ENCODE results near the gene PHF21B.
"Not testable (repeated sequence)": the region's sequence is repeated elsewhere in the genome, so short reads cannot be mapped to it uniquely, and the experiment has no call there.

The PHF21B gene

DNA sequence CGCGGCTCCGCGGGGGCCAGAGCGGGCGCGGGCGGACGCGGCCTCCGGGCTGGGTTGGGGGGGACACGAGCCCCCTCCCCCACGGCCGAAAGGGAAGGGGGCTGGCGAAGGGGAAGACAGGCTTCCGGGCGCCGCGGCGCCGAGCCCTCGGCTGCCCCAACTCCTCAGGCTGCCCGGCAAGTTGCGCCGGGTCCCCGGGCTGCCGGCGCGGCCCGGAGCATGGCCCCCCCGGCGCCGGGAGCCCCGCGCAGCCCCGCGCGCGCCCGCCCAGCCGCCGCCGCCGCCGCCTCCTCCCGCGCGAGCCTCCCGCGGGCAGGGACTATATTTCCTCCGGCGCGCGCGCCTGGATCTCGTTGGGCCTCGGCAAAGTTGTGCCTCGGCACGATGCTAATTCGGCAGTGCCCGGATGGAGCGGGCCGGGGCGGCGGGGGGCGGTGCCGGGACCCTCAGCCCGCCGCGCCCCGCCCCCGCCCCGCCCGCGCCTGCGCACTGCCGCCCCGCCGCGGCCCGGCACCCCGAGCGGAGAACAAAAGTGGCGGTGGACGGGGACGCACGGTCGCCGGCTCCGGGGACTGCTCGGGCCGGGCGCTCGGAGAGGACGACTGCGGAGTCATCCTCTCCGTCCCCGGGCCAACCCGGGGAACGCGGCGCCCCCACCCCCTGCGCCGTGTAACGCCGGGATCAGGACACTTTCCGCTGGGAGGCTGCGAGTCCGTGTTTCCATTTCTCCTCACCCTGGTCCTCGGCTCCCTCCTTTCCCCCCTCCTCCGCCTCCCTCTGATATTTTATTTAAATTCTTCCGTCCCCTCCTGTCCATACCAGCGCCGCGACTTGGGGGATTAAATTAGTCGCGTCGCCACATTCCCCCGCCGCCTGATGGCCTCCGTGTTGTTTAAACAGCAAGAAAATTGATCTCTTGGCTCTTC is at the start of gene PHF21B:
PHF21B (minus strand) TSS at position 400 of the 926 bp plus-strand sequence. CDS start 456 bp downstream, outside the sequence.
- peak; percentile 1 for DNase-seq (ENCODE audit: low read depth)

DNA sequence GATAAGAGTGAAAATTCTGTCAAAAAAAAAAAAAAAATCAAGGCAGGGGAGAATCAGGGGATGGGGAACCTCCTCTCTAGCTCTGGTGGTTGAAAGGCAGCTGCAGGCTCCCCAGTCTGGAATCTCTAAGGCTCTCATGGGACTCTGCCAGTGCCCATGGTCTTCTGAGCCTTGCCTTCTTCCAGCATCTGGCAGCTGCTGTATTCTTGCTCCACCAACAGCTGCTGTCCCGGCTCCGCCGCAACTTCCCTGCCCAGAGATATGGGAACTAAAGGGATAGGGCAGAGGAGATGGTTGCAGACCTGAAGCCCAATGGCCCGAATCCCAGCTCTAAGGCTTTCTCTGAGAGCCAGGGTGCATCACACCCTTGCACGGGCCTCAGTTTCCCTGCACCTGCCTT is 49.5 kb upstream of the PHF21B start:
- no peak for DNase-seq (ENCODE audit: low read depth)

DNA sequence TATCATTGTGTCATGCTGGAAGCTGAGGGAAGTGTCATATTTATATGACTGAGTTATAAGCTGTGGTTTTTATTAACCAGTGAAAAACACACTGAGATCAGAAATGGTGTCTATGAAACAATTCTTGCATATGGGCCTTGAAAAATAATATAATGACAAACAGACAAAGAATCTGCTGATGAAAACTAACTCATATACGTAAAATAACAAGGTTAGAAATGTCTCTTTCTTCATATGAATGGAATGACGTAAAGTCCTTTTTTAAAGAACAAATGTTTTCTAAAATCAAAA is 48.8 kb upstream of the PHF21B start:
- DNase-seq (ENCODE audit: low read depth), result no peak

DNA sequence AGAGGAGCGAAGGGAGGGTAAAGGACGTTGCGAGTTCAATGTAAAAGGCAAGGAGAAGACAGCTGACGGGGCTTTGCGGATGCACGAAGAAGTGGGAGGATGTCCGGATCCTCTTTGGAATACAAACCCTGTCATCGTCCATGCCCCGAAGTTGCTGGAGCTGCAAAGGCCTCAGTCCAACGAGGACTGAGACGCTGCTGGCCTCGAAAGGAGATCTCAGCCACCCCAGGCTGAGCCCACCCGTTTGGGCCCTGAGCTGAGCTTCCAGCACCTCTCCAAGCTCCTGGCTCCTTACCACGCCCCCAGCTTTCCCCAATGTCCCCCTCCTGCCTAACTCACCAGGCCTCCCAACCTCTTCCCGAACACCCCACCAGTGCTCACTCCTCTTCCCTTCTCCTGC is 46.1 kb upstream of the PHF21B start:
- DNase-seq (ENCODE audit: low read depth), result no peak

DNA sequence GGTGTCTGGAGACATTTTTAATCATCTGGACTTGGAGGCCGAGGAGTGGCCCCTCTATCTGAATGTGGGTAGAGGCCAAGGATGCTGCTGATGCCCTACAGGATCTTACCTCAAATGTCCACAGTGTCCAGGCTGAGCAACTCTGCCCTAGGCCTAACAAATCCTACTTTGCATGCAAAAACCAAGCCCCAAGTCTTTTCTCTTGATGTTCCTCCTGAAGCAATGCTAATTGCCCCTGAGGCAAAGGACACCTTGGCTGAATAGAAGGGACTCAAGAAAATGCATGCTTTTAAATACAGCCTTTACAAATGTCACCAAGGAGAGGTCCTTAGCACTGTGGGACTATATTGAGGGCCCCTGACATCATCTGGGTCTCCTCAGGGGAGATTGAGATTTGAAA is 43.8 kb upstream of the PHF21B start:
- DNase-seq (ENCODE audit: low read depth), result no peak

DNA sequence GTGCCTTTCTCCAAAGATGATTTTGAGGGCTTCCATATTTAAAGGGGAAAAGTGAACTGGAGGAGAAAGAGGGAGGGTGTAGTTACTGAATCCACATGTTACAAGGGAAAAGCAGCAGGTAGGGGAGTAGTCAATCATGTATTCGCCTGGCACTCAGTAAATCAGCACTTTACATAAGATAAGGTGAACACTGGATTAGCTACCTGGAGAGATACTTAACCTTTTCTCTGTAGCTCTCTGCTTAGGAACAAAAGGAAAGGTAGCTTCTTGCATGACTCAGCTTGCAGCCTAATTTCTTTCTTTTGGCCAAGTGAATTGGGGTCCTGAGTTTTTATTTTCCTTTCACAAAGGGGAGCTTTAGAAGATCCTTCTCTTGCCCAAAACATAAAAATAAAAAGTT is 43.3 kb upstream of the PHF21B start:
- no peak for DNase-seq (ENCODE audit: low read depth)

DNA sequence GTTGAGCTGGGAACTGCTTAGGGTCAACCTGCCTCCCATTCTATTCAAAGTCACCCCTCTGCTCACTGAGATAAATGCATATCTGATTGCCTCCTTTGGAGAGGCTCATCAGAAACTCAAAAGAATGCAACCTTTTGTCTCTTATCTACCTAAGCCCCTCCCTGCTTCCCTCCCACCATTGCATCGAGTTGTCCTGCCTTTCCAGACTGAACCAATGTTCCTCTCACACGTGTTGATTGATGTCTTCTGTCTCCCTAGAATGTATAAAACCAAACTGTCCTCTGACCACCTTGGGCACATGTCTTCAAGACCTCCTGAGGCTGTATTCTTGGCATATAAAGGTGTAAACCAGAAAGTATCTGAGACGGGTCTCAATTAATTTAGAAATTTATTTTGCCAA is 42.9 kb upstream of the PHF21B start:
- not testable (repeated sequence) for DNase-seq (ENCODE audit: low read depth)

DNA sequence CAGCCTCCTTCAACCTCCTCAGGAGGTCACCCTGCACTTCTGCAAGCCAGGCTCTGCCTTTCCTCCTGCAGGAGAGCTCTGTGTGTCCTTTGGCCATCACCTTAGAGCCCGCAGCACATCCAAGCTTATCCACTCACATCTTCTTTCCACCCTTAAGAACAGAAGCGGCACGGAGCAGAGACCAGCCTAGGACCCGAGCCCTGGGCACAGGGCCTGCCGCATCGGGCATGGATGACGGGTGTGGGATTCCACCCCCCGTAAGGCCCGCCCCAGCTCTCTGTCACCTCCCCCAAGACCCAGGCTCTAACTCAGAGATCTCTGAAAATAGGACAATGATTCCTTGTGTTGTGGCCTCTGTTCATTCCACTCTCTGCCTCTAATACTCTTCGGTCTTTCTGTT is 42.1 kb upstream of the PHF21B start:
- no peak for DNase-seq (ENCODE audit: low read depth)

DNA sequence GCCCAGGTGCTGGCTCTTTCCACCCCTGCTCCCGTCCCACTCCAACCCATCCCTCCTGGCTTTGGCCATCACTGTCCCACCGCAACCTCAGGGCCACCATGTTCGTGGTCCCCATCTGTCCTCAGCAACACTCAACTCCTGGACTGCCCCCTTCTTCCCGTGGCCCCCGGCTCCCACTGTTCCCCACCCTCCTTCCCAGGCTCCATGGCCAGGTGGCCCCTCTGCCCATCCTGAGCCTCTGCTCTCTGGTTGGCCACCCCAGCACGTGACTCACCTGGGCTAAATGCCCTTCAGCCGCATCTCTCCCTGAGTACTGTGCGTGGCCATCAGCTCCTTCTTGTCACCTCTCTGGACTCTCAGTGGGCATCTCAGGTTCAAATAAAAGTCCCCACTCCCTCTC is 41.6 kb upstream of the PHF21B start:
- no peak for DNase-seq (ENCODE audit: low read depth)

DNA sequence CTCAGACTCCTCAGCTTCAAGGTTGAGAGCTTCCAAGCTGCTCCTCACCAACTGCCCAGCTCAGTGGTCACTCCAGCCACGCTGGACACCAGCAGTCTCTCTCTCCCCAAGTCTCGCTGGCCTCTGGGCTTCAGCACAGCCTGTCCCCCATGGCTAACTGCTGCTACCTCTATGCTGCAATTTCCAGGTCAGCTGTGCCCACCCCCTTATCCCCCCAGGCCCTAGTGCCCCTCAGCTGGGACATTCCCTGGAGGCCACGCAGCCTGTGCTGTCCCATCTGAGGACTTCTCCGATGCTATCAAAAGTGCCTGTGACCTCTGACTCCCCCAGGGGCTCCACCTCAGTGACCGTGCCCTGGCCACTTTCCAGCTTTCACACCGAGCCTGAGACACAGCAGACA is 37.5 kb upstream of the PHF21B start:
- DNase-seq (ENCODE audit: low read depth), result no peak

DNA sequence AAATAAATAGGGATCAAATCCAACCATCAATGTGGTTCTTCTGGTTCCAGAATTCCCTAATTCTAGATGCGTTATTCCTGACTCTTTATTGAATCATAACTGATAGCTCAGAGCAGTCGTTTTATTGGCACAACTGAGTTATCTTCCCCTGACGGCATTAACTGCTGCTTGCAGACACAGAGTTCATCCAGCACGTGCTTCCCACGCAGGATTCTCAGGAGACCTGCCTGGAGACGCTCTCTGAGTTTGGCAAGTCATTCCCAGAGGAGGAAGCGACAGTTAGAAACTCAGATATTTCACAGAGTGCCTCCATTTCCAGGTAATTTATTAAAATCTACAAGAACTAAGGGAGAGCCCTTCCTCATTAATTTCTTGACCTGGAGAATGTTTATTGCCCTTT is 35.4 kb upstream of the PHF21B start:
- DNase-seq (ENCODE audit: low read depth), result no peak

DNA sequence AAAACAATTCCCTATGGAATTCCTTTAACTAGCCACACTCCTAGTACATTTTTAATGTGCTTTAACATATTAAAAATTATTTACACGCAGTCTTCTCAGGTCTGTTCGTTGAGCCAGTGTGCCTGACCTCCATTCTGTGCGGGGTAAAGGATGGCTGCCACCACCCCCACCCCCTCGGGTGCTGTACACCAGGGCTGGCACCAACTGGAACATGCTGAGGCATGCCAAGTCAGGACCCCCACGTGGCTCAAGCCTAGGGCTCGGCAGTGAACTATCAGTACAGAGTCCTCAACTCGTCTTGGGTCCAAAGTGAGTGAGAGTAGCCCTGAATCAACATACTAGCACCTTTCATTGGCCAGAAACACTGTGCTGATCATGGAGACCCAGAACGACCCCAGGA is 32.5 kb upstream of the PHF21B start:
- DNase-seq (ENCODE audit: low read depth), result no peak

DNA sequence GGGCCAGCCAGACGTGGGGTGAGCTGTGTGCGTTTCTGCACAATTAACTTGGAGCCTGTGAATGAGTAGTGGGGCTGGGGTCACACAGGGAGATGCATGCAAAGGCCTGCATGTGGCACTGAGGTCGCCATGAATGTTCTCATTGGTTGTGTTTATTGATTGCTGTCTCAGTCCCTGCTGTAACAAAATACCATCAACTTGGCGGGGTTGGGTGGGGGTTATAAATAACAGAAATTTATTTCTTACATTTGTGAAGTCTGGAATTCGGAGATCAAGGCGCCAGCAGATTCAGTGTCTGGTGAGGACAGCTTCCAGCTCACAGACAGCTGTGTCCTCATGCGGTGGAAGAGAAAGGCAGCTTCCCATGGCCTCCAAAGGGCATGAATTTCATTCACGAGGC is 29.3 kb upstream of the PHF21B start:
- no peak for DNase-seq (ENCODE audit: low read depth)

DNA sequence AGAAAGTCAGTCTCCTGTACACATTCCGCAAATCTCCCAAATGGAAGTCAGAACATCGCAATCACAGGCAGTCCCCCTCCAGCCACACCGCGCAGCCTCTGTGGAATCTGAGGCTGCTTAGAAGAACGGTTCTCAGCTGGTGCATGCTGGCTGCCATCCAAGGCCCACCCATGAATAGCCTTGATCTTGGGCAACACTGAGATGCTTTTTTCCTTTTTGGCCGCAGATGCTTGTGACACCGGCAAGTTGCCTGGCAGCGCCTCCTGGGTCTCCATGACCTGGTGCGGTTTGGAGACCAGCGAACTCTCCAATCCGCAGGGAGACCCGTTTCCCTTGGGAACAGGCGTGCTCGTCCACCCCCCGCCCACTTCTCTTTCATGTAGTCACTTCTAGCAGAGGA is 26.3 kb upstream of the PHF21B start:
- DNase-seq (ENCODE audit: low read depth), result no peak

DNA sequence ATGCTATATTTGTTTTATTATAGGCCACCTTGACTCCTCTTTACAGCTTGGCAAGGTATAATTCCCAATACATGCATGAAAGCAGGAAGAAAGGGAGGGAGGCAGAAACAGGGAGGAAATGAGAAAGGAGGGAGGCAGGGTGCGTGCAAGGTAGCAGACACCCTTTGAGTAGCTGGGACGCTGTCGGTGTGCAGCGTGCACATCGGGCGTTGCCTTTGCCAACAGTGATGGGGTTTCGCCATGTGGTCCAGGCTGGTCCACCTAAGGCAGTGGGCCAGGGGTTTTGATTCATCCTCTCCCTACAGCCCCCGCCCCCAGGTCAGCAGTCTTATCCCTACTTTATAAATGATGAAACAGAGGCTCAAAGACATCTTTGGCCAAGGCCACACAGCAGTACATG is 25.0 kb upstream of the PHF21B start:
- no peak for DNase-seq (ENCODE audit: low read depth)

DNA sequence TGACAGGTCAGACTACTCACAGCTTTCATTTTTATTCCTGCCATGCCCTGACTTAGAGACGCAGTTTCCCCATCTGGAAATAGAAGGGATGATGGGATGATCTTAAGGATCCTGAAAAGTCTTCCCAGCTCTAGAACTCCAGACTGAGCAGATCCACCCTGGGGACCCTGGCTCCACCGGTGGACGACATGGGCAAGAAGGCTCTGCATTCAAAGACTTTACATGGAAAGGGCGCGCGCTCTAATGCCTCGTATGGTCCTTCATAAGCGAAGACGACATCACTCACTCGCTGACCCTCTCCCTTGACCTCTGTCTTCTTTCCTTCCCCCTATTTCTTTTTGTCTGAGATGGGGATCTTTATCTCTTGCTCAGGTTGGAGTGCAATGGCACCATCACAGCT is 24.4 kb upstream of the PHF21B start:
- DNase-seq (ENCODE audit: low read depth), result no peak

DNA sequence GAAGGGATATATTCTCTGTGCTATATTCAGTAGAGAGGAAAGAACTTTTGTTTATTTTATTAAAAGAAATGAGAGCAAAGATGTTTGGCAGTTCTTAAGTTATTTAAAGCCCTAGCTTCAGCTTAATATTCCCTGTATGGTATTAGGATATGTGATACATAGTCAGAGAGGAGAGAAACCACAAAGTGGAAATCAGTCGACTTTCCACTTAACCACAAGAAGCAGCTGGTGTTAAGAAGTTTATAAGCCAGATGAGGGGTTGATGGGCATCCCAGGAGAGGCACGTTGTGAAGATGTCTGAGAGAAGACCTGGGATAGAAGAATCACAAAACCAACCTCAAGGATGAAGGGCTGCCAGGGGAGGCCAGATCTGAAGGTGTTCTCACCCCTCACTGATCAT is 23.3 kb upstream of the PHF21B start:
- DNase-seq (ENCODE audit: low read depth), result no peak

DNA sequence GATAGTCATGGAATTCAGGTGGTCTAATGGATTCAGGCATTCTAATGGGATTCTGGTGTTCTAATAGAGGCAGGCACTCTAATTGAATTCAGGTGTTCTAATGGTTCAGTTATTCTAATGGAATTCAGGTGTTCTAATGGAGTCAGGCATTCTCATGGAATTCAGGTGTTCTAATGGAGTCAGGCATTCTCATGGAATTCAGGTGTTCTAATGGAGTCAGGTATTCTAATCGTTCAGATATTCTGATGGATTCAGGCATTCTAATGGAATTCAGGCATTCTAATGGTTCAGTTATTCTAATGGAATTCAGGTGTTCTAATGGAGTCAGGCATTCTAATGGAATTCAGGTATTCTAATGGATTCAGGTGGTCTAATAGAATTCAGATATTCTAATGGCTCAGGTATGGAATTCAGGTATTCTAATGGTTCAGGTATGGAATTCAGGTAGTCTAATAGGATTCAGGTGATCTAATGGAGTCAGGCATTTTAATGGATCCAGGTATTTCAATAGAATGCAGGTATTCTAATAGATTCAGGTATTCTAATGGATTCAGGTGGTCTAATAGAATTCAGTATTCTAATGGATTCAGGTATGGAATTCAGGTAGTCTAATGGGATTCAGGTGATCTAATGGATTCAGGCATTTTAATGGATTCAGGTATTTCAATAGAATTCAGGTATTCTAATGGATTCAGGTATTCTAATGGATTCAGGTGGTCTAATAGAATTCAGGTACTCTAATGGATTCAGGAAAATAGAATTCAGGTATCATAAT is 22.0 kb upstream of the PHF21B start:
- no peak for DNase-seq (ENCODE audit: low read depth)

DNA sequence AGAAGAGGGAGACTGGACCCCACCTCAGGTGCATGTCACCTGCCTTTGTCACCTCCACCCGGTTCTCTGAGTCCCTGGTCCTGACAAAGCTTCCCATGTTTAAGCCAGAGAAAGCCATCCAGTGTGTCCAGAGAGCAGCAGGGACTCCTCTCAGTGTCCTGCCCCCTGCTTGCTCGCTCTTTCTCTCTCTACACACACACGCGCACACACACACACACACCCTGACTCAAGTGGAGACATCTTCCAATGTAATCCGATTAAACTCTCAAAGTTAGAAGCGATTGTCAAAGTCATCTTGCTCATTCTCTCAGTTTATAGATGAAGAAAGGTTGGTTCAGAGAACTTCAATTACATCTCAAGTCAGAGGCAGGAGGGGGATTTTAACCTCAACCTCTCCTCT is 19.7 kb upstream of the PHF21B start:
- DNase-seq (ENCODE audit: low read depth), result no peak

DNA sequence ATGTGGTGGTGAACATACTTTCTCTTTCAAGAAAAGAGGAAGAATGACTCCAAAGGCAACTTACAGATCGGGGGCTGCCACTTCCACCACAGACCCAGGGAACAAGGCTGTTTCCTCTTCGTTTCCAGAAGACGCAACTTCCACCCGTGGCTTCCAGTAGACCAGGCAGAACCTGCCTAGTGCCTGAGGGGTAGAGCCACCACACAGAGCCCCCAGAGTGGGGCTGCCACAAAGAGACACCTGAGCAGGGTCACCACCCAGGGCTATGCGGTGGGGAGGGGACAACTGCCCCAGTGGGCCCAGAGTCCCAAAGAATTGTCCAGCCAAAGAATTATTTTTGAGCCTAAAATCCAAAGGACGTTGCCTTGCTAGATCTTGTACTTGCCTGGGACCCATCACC is 16.7 kb upstream of the PHF21B start:
- no peak for DNase-seq (ENCODE audit: low read depth)

DNA sequence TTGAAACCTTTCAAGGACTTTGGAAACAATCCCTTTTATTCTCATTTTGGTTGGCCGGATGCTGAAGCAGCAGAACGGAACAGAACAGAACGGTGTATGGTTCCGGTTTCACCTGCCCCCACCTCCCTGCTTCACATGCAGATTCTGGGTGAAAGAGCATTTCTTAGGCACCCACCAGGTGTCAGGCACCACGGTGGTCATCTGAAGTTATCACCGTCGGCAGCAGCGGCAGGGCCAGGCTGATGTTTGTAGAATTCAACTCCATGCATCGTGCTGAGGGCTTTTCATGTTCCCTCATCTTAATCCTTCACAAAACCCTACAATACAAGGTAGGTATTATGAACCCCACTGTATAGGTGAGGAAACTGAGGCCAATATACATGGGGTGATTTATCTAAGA is 13.6 kb upstream of the PHF21B start:
- DNase-seq (ENCODE audit: low read depth), result no peak

DNA sequence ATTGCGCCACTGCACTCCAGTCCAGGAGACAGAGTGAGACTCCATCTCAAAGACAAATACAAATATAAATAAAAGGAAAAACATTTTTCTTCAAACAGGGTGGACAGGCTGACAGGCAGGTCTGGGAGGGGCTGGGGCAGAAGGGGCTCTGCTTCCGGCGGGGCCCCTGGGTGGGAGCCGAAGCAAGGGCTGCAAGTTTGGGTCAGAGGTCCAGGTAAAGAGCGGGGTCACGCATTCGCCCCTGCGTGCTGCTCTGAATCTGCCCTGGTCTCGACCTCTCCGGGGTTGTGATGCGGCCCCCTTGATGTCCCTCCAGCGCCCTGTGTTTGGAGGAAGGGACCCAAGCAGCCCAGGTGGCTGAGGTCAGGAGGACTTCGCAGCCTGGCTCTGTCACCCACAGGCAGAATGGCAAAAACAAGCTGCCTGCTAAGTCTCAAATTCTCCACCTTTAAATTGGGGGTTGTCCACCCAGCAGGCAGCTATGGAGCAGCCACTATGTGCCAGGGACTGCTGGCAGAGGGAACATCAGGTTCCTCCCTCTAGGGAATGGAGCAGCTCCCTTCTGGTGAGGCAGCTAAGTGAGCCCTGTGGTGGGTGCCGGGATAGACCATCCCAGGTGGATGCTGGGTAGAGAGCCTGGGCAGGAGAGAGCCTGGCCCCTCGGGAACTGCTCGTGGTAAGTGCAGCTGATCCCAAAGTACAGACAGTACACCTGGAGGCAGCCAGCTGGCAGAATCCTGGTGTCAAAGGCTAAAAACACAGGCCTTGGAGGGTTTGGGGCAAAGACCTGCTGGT is 10.3 kb upstream of the PHF21B start:
- DNase-seq (ENCODE audit: low read depth), result no peak

DNA sequence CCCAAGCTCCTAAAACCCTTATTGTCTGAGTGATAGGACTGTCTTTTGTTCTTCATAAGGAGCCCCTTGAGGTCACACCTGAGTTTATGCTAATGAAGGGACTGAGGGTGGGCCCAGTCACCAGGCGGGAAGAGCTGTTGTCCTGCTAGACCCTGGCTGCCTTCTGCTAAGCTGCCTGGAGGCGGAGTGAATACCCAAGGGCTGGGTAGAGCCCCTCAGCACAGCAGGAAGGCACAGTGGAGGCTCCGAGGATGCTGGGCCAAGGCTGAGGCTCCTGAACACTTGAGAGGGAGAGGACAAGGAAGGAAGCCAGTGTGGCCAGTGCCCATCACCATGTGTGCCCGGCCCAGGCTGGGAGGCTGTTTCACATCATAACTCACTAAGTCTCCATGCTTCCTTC is 4.8 kb upstream of the PHF21B start:
- no peak for DNase-seq (ENCODE audit: low read depth)
